Osteocyte (in vitro differentiated cells): ENCODE data around the gene MTURN. TPM values are rescaled to one million over a fixed set of nuclear protein-coding genes. Genes with fewer than 3 reads are reported as not detected.
A peak's percentile ranks its signal among the peaks of the same experiment; 100 is the strongest.
"Not testable (repeated sequence)": the region's sequence is repeated elsewhere in the genome, so short reads cannot be mapped to it uniquely, and the experiment has no call there.

Experiments used
- DNase-seq: peaks from one replicate; pipeline ENCODE4 v3.0.0; 2021; ENCODE audit warnings: mixed read lengths; ENCODE audit not compliant: unreplicated experiment; ENCODE audit errors: extremely low spot score
- H3K27ac Mint-ChIP-seq: one replicate; pipeline ENCODE4 v1.8.0; 2021; ENCODE audit warnings: mild to moderate bottlenecking, mixed read lengths; ENCODE audit not compliant: unreplicated experiment
- H3K27me3 Mint-ChIP-seq: one replicate; pipeline ENCODE4 v1.8.0; 2021; ENCODE audit warnings: mixed read lengths; ENCODE audit not compliant: unreplicated experiment
- H3K36me3 Mint-ChIP-seq: one replicate; pipeline ENCODE4 v1.8.0; 2021; ENCODE audit warnings: mixed read lengths; ENCODE audit not compliant: unreplicated experiment
- H3K4me1 Mint-ChIP-seq: one replicate; pipeline ENCODE4 v1.8.0; 2021; ENCODE audit warnings: mixed read lengths; ENCODE audit not compliant: unreplicated experiment
- H3K4me3 Mint-ChIP-seq: one replicate; pipeline ENCODE4 v1.8.0; 2021; ENCODE audit warnings: mild to moderate bottlenecking, moderate library complexity, mixed read lengths; ENCODE audit not compliant: unreplicated experiment
- H3K9me3 Mint-ChIP-seq: one replicate; pipeline ENCODE4 v1.8.0; 2021; ENCODE audit warnings: mixed read lengths; ENCODE audit not compliant: unreplicated experiment
- CTCF ChIP-seq: fragments of 200-600 bp; sonication (generic); IDR thresholded peaks from 2 replicates; pipeline ENCODE4 v1.5.0; 2021; ENCODE audit warnings: antibody characterized with exemption, mild to moderate bottlenecking, moderate library complexity
- total RNA-seq: library from RNA; stranded (reverse); gene quantifications from 2 replicates; pipeline ENCODE4 v1.2.1, GENCODE V29; 2021

MTURN gene
- total RNA-seq, 1 donor from 2014 or later = 19.0 TPM

DNA sequence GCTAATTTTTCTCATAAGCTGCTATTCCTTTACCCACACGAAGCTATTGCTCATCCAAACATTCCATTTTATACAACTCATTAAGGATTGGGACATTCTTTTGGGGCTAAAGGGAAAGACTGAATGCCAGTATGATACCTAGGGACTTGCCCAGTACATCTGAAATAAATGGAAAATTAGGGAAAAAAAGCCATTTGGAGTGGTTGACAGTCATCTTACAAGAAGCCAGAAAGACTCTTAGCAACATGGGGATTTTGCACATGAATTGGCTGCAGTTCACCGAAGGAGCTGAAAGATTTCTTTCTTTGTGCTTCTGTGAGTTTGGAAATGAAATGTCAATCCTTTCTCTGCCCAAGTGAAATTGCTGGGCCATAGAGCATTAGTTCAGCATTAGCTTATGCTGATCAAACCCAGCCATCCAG, 43.3 kb upstream of the MTURN start:
- no peak overlapping the region for H3K4me3 Mint-ChIP-seq
- peak overlapping the region; percentile 55 for H3K27ac Mint-ChIP-seq
- no peaks in the 10 kb centered on the region for H3K27me3 Mint-ChIP-seq
- peaks cover 18% of the 10 kb centered on the region for H3K4me1 Mint-ChIP-seq
- peaks cover under 1% of the 10 kb centered on the region for H3K9me3 Mint-ChIP-seq
- DNase-seq = no peak
- peaks cover 11% of the 10 kb centered on the region for H3K36me3 Mint-ChIP-seq
- no peak for TF ChIP-seq CTCF

GRCh38 chr7:30091987-30092386, 42.8 kb upstream of the MTURN start:
- Mint-ChIP-seq H3K4me1 (peaks cover 18% of the 10 kb centered on the region), H3K27ac (peak overlapping the region; percentile 16), H3K9me3 (peaks cover 5% of the 10 kb centered on the region), H3K4me3 (no peak overlapping the region), H3K36me3 (peaks cover 10% of the 10 kb centered on the region), H3K27me3 (no peaks in the 10 kb centered on the region)
- DNase-seq = no peak
- TF ChIP-seq CTCF = no peak

GRCh38 chr7:30093420-30093952, 41.3 kb upstream of the MTURN start:
- TF ChIP-seq CTCF = no peak

DNA sequence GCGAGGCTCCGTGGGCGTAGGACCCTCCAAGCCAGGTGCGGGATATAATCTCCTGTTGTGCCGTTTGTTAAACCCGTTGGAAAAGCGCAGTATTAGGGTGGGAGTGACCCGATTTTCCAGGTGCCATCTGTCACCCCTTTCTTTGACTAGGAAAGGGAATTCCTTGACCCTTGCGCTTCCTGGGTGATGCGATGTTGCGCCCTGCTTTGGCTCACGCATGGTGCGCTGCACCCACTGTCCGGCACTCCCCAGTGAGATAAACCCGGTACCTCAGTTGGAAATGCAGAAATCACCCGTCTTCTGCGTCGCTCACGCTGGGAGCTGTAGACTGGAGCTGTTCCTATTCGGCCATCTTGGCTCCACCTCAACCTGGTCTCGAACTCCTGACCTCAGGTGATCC, 36.2 kb upstream of the MTURN start:
- H3K27me3 Mint-ChIP-seq, DNase-seq, H3K36me3 Mint-ChIP-seq, H3K27ac Mint-ChIP-seq, H3K9me3 Mint-ChIP-seq, H3K4me3 Mint-ChIP-seq, H3K4me1 Mint-ChIP-seq: not testable (repeated sequence)

More at GRCh38 chr7:30093420-30093952, 41.3 kb upstream of the MTURN start:
- H3K4me3 Mint-ChIP-seq = no peak overlapping the region
- no peaks in the 10 kb centered on the region for H3K36me3 Mint-ChIP-seq
- no peaks in the 10 kb centered on the region for H3K27me3 Mint-ChIP-seq
- no peak for DNase-seq
- no peak overlapping the region for H3K27ac Mint-ChIP-seq
- H3K9me3 Mint-ChIP-seq = peaks cover 10% of the 10 kb centered on the region
- peaks cover 18% of the 10 kb centered on the region for H3K4me1 Mint-ChIP-seq

DNA sequence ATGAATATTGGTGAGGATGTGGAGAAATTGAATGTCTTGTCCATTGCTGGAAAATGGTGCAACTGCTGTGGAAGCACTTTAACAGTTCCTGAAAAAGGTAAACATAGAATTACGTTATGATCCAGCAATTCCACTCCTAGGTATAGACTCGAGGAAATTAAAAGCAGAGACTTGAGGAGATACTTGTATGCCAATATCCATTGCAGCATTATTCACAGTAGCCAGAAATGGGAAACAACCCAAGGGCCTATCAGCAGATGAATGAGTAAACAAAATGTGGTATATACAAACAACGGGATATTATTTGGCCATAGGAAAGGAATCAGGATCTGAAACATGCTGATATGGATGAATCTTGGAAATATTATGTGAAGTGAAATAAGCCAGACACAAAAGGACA, 32.5 kb upstream of the MTURN start:
- no peak overlapping the region for H3K27ac Mint-ChIP-seq
- no peak for DNase-seq
- H3K4me3 Mint-ChIP-seq = no peak overlapping the region
- no peaks in the 10 kb centered on the region for H3K27me3 Mint-ChIP-seq
- peaks cover 6% of the 10 kb centered on the region for H3K36me3 Mint-ChIP-seq
- no peaks in the 10 kb centered on the region for H3K4me1 Mint-ChIP-seq
- peaks cover 2% of the 10 kb centered on the region for H3K9me3 Mint-ChIP-seq
- TF ChIP-seq CTCF = no peak

GRCh38 chr7:30104157-30104556, 30.6 kb upstream of the MTURN start:
- no peaks in the 10 kb centered on the region for H3K9me3 Mint-ChIP-seq
- no peak for DNase-seq
- no peak overlapping the region for H3K27ac Mint-ChIP-seq
- TF ChIP-seq CTCF = no peak
- no peaks in the 10 kb centered on the region for H3K27me3 Mint-ChIP-seq
- no peak overlapping the region for H3K4me3 Mint-ChIP-seq
- no peaks in the 10 kb centered on the region for H3K4me1 Mint-ChIP-seq
- H3K36me3 Mint-ChIP-seq = peaks cover 8% of the 10 kb centered on the region
